GM21390 (cell line): Measurements from ENCODE around the gene FLT3.
"Not testable (repeated sequence)": the region's sequence is repeated elsewhere in the genome, so short reads cannot be mapped to it uniquely, and the experiment has no call there.

Source experiments
- ATAC-seq: cut with Tn5 transposase; IDR thresholded peaks from one replicate; pipeline ENCODE4 v1.9.1; 2021; ENCODE audit not compliant: unreplicated experiment

Gene FLT3

GRCh38 chr13:28100150-28101121 lies at the start of gene FLT3:
FLT3 (minus strand) TSS chr13:28100576; CDS start chr13:28100510, 66 bp downstream.
- peak; percentile 81 for ATAC-seq

- no peak for ATAC-seq
These were observed 47.1 kb upstream of the FLT3 start for GRCh38 chr13:28147495-28147894.

- ATAC-seq = no peak
These were observed 44.7 kb upstream of the FLT3 start for GRCh38 chr13:28145049-28145448.

- ATAC-seq = not testable (repeated sequence)
These were observed 41.2 kb upstream of the FLT3 start for GRCh38 chr13:28141542-28141941.

- no peak for ATAC-seq
These were observed 40.2 kb upstream of the FLT3 start for GRCh38 chr13:28140433-28141125.

- ATAC-seq = peak; percentile 42
These were observed 38.5 kb upstream of the FLT3 start for GRCh38 chr13:28138756-28139470.

GRCh38 chr13:28138012-28138755 lies 37.8 kb upstream of the FLT3 start, which contains the start of gene PAN3:
PAN3 (plus strand) TSS chr13:28138545; CDS start chr13:28138658, 113 bp downstream.
- ATAC-seq = peak; percentile 54

- ATAC-seq = no peak
These were observed 37.2 kb upstream of the FLT3 start for GRCh38 chr13:28137596-28137995.

- ATAC-seq = no peak
These were observed 36.5 kb upstream of the FLT3 start for GRCh38 chr13:28136916-28137315.

GRCh38 chr13:28131646-28132045 lies 31.3 kb upstream of the FLT3 start:
- no peak for ATAC-seq

GRCh38 chr13:28129911-28130693 lies 29.7 kb upstream of the FLT3 start:
- ATAC-seq = no peak

- no peak for ATAC-seq
These were observed 28.6 kb upstream of the FLT3 start for GRCh38 chr13:28128926-28129325.

GRCh38 chr13:28128030-28128429 lies 27.7 kb upstream of the FLT3 start:
- no peak for ATAC-seq

- no peak for ATAC-seq
These were observed 20.8 kb upstream of the FLT3 start for GRCh38 chr13:28121224-28121623.

GRCh38 chr13:28120317-28120716 lies 19.9 kb upstream of the FLT3 start:
- ATAC-seq = no peak

- ATAC-seq = no peak
These were observed 17.5 kb upstream of the FLT3 start for GRCh38 chr13:28117689-28118377.

GRCh38 chr13:28116736-28117135 lies 16.4 kb upstream of the FLT3 start:
- no peak for ATAC-seq

- ATAC-seq = no peak
These were observed 10.0 kb upstream of the FLT3 start for GRCh38 chr13:28110414-28110813.

- no peak for ATAC-seq
These were observed 6.6 kb upstream of the FLT3 start for GRCh38 chr13:28106976-28107375.
